HEK293 (cell line): ENCODE results near the gene ZNF865.
A peak's percentile ranks its signal among the peaks of the same experiment; 100 is the strongest.

Experiments used
- HOXC10 ChIP-seq: sonication (generic); formaldehyde crosslinking; IDR thresholded peaks from 2 replicates; pipeline ENCODE4 v1.8.1; 2023; ENCODE audit warnings: mild to moderate bottlenecking, missing genetic modification reagents
- MYNN ChIP-seq: fragments of 450-650 bp; formaldehyde crosslinking; IDR thresholded peaks from 2 replicates; pipeline ENCODE4 v1.5.1; 2016; ENCODE audit warnings: missing biosample characterization, missing genetic modification characterization, borderline replicate concordance
- MZF1 ChIP-seq: fragments of 450-650 bp; formaldehyde crosslinking; IDR thresholded peaks from 2 replicates; pipeline ENCODE4 v1.5.1; 2017; ENCODE audit warnings: missing biosample characterization, missing genetic modification characterization, borderline replicate concordance
- ZFHX2 ChIP-seq: fragments of 450-650 bp; formaldehyde crosslinking; conservative IDR thresholded peaks from 2 replicates; pipeline ENCODE4 v1.5.1; 2016; ENCODE audit warnings: missing biosample characterization, missing genetic modification characterization
- ZFP69B ChIP-seq: fragments of 450-650 bp; formaldehyde crosslinking; IDR thresholded peaks from 2 replicates; pipeline ENCODE4 v1.5.1; 2016; ENCODE audit warnings: missing biosample characterization, missing genetic modification characterization
- ZNF16 ChIP-seq: fragments of 450-650 bp; formaldehyde crosslinking; IDR thresholded peaks from 2 replicates; pipeline ENCODE4 v1.5.1; 2016; ENCODE audit warnings: low read depth, missing biosample characterization, missing genetic modification characterization
- ZNF248 ChIP-seq: fragments of 450-650 bp; formaldehyde crosslinking; IDR thresholded peaks from 2 replicates; pipeline ENCODE4 v1.5.1; 2017; ENCODE audit warnings: missing biosample characterization, missing genetic modification characterization
- ZNF350 ChIP-seq: fragments of 450-650 bp; formaldehyde crosslinking; IDR thresholded peaks from 2 replicates; pipeline ENCODE4 v1.5.0; 2017; ENCODE audit warnings: missing biosample characterization, mild to moderate bottlenecking, missing genetic modification characterization
- ZNF404 ChIP-seq: fragments of 450-650 bp; formaldehyde crosslinking; IDR thresholded peaks from 2 replicates; pipeline ENCODE4 v1.5.1; 2017; ENCODE audit warnings: missing biosample characterization, missing genetic modification characterization
- ZNF501 ChIP-seq: fragments of 450-650 bp; formaldehyde crosslinking; IDR thresholded peaks from 2 replicates; pipeline ENCODE4 v1.5.1; 2016; ENCODE audit warnings: missing biosample characterization, missing genetic modification characterization
- ZNF514 ChIP-seq: fragments of 450-650 bp; formaldehyde crosslinking; IDR thresholded peaks from 2 replicates; pipeline ENCODE4 v1.5.1; 2016; ENCODE audit warnings: missing biosample characterization, missing genetic modification characterization
- ZNF571 ChIP-seq: fragments of 450-650 bp; formaldehyde crosslinking; IDR thresholded peaks from 2 replicates; pipeline ENCODE4 v1.5.0; 2017; ENCODE audit warnings: missing biosample characterization, missing genetic modification characterization
- ZNF610 ChIP-seq: fragments of 450-650 bp; formaldehyde crosslinking; IDR thresholded peaks from 2 replicates; pipeline ENCODE4 v1.5.1; 2016; ENCODE audit warnings: missing biosample characterization, missing genetic modification characterization, borderline replicate concordance
- ZNF629 ChIP-seq: fragments of 450-650 bp; formaldehyde crosslinking; IDR thresholded peaks from 2 replicates; pipeline ENCODE4 v1.5.1; 2017; ENCODE audit warnings: missing biosample characterization, missing genetic modification characterization
- TF ChIP-seq, protein P1 (sequence below): fragments of 450-650 bp; formaldehyde crosslinking; IDR thresholded peaks from 2 replicates; pipeline ENCODE4 v1.5.1; 2016; ENCODE audit warnings: missing biosample characterization, missing genetic modification characterization
- TF ChIP-seq, protein P2 (sequence below): fragments of 450-650 bp; formaldehyde crosslinking; IDR thresholded peaks from 2 replicates; pipeline ENCODE4 v1.5.1; 2016; ENCODE audit warnings: missing biosample characterization, missing genetic modification characterization
- TF ChIP-seq, protein P3 (sequence below): fragments of 450-650 bp; formaldehyde crosslinking; IDR thresholded peaks from 2 replicates; pipeline ENCODE4 v1.5.1; 2016; ENCODE audit warnings: missing biosample characterization, missing genetic modification characterization
- TF ChIP-seq, protein P4 (sequence below): fragments of 450-650 bp; formaldehyde crosslinking; IDR thresholded peaks from 2 replicates; pipeline ENCODE4 v1.5.1; 2016; ENCODE audit warnings: missing biosample characterization, missing genetic modification characterization
- TF ChIP-seq, protein P5 (sequence below): sonication (generic); formaldehyde crosslinking; IDR thresholded peaks from 2 replicates; pipeline ENCODE4 v1.8.1; 2022; ENCODE audit warnings: mild to moderate bottlenecking, moderate library complexity, missing genetic modification reagents
- TF ChIP-seq, protein P6 (sequence below): fragments of 450-650 bp; formaldehyde crosslinking; optimal IDR thresholded peaks from 2 replicates; pipeline ENCODE3; 2016; ENCODE audit warnings: missing biosample characterization, mild to moderate bottlenecking, missing genetic modification characterization
- TF ChIP-seq, protein P7 (sequence below): fragments of 450-650 bp; IDR thresholded peaks from 2 replicates; pipeline ENCODE4 v1.5.1; 2018; ENCODE audit warnings: missing biosample characterization, mild to moderate bottlenecking, missing genetic modification characterization
- TF ChIP-seq, protein P8 (sequence below): fragments of 450-650 bp; formaldehyde crosslinking; IDR thresholded peaks from 2 replicates; pipeline ENCODE4 v1.5.1; 2016; ENCODE audit warnings: missing biosample characterization, missing genetic modification characterization, low read depth
- TF ChIP-seq, protein P9 (sequence below): fragments of 450-650 bp; formaldehyde crosslinking; IDR thresholded peaks from 2 replicates; pipeline ENCODE4 v1.5.1; 2017; ENCODE audit warnings: missing biosample characterization, missing genetic modification characterization

Gene ZNF865

DNA sequence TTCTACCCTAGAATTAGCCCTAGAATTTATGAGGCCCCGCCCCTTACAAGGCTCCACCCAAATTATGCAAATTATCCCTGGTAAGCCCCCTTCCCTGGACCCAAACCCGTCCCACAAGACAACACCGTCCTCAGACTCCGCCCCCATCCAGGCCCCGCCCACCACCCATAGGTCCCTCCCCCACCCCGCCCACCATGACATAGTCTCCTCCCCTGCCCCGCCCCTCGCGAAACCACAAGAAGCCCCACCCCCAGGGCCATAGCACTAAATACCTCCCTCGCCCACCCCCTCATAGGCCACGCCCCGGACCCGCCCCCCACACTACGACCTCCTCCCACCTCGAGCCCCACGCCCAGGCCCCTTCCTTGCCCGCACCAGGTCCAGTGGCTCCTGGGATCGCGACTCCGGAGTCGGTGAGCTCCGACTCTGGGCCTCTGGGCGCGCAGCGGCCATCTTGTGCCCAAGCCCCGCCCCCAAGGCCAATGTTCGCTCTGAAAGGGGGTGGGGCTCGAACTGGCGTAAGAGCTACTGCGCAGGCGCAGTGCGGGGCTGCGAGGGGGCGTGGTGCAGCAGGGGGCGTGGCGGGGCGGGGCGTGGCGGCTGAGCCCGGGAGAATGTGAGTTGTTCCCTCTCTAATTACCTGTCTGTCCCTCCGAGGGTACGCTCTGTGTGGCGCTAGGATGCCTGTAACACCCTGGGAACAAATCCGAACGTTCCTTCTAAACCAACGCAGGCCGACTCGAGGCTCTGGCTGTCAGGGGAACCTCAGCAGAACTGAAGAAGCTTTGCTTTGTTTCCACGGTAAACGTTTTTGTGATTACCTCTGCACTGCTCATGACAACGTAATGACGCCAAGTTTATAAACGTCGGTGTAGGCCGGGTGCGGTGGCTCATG, 18.9 kb downstream of the ZNF865 start, which contains the start of gene ZNF784 (continued):
- TF ChIP-seq, protein P1, sequence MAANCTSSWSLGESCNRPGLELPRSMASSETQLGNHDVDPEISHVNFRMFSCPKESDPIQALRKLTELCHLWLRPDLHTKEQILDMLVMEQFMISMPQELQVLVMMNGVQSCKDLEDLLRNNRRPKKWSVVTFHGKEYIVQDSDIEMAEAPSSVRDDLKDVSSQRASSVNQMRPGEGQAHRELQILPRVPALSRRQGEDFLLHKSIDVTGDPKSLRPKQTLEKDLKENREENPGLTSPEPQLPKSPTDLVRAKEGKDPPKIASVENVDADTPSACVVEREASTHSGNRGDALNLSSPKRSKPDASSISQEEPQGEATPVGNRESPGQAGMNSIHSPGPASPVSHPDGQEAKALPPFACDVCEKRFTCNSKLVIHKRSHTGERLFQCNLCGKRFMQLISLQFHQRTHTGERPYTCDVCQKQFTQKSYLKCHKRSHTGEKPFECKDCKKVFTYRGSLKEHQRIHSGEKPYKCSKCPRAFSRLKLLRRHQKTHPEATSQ (tag by site-specific recombination), result no peak
- TF ChIP-seq, protein P2, sequence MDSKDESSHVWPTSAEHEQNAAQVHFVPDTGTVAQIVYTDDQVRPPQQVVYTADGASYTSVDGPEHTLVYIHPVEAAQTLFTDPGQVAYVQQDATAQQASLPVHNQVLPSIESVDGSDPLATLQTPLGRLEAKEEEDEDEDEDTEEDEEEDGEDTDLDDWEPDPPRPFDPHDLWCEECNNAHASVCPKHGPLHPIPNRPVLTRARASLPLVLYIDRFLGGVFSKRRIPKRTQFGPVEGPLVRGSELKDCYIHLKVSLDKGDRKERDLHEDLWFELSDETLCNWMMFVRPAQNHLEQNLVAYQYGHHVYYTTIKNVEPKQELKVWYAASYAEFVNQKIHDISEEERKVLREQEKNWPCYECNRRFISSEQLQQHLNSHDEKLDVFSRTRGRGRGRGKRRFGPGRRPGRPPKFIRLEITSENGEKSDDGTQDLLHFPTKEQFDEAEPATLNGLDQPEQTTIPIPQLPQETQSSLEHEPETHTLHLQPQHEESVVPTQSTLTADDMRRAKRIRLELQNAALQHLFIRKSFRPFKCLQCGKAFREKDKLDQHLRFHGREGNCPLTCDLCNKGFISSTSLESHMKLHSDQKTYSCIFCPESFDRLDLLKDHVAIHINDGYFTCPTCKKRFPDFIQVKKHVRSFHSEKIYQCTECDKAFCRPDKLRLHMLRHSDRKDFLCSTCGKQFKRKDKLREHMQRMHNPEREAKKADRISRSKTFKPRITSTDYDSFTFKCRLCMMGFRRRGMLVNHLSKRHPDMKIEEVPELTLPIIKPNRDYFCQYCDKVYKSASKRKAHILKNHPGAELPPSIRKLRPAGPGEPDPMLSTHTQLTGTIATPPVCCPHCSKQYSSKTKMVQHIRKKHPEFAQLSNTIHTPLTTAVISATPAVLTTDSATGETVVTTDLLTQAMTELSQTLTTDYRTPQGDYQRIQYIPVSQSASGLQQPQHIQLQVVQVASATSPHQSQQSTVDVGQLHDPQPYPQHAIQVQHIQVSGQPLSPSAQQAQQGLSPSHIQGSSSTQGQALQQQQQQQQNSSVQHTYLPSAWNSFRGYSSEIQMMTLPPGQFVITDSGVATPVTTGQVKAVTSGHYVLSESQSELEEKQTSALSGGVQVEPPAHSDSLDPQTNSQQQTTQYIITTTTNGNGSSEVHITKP (tag by site-specific recombination), result no peak
- TF ChIP-seq, protein P3, sequence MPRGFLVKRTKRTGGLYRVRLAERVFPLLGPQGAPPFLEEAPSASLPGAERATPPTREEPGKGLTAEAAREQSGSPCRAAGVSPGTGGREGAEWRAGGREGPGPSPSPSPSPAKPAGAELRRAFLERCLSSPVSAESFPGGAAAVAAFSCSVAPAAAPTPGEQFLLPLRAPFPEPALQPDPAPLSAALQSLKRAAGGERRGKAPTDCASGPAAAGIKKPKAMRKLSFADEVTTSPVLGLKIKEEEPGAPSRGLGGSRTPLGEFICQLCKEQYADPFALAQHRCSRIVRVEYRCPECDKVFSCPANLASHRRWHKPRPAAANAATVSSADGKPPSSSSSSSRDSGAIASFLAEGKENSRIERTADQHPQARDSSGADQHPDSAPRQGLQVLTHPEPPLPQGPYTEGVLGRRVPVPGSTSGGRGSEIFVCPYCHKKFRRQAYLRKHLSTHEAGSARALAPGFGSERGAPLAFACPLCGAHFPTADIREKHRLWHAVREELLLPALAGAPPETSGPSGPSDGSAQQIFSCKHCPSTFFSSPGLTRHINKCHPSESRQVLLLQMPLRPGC (tag by site-specific recombination), result no peak
- no peak; the same call in none of the 2 replicates for TF ChIP-seq ZFHX2
- TF ChIP-seq MZF1 (tag by site-specific recombination), result no peak
- TF ChIP-seq, protein P4, sequence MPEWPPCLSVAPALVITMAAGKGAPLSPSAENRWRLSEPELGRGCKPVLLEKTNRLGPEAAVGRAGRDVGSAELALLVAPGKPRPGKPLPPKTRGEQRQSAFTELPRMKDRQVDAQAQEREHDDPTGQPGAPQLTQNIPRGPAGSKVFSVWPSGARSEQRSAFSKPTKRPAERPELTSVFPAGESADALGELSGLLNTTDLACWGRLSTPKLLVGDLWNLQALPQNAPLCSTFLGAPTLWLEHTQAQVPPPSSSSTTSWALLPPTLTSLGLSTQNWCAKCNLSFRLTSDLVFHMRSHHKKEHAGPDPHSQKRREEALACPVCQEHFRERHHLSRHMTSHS, result no peak
- no peak for TF ChIP-seq HOXC10 (CRISPR knock-in tag)
- TF ChIP-seq ZNF248 (tag by site-specific recombination), result no peak
- TF ChIP-seq, protein P5, sequence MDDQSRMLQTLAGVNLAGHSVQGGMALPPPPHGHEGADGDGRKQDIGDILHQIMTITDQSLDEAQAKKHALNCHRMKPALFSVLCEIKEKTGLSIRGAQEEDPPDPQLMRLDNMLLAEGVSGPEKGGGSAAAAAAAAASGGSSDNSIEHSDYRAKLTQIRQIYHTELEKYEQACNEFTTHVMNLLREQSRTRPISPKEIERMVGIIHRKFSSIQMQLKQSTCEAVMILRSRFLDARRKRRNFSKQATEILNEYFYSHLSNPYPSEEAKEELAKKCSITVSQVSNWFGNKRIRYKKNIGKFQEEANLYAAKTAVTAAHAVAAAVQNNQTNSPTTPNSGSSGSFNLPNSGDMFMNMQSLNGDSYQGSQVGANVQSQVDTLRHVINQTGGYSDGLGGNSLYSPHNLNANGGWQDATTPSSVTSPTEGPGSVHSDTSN (CRISPR knock-in tag), result peak; percentile 79
- no peak for TF ChIP-seq ZNF404 (tag by site-specific recombination)
- TF ChIP-seq ZNF571, result no peak
- TF ChIP-seq ZNF629, result peak; percentile 75
- no peak for TF ChIP-seq ZNF16 (tag by site-specific recombination)
- no peak for TF ChIP-seq ZNF350 (tag by site-specific recombination)
- TF ChIP-seq ZNF501, result 0 out of 2 replicates have a peak, but pooled peaks have one; percentile 40
- no peak for TF ChIP-seq ZNF514 (tag by site-specific recombination)
- 0 out of 2 replicates have a peak, but pooled peaks have one; percentile 15 for TF ChIP-seq ZFP69B (tag by site-specific recombination)
- TF ChIP-seq, protein P6, sequence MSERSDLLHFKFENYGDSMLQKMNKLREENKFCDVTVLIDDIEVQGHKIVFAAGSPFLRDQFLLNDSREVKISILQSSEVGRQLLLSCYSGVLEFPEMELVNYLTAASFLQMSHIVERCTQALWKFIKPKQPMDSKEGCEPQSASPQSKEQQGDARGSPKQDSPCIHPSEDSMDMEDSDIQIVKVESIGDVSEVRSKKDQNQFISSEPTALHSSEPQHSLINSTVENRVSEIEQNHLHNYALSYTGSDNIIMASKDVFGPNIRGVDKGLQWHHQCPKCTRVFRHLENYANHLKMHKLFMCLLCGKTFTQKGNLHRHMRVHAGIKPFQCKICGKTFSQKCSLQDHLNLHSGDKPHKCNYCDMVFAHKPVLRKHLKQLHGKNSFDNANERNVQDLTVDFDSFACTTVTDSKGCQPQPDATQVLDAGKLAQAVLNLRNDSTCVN (tag by site-specific recombination), result peak; percentile 15
- no peak for TF ChIP-seq MYNN
- TF ChIP-seq, protein P7, sequence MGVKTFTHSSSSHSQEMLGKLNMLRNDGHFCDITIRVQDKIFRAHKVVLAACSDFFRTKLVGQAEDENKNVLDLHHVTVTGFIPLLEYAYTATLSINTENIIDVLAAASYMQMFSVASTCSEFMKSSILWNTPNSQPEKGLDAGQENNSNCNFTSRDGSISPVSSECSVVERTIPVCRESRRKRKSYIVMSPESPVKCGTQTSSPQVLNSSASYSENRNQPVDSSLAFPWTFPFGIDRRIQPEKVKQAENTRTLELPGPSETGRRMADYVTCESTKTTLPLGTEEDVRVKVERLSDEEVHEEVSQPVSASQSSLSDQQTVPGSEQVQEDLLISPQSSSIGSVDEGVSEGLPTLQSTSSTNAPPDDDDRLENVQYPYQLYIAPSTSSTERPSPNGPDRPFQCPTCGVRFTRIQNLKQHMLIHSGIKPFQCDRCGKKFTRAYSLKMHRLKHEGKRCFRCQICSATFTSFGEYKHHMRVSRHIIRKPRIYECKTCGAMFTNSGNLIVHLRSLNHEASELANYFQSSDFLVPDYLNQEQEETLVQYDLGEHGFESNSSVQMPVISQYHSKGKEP, result no peak
- TF ChIP-seq, protein P8, sequence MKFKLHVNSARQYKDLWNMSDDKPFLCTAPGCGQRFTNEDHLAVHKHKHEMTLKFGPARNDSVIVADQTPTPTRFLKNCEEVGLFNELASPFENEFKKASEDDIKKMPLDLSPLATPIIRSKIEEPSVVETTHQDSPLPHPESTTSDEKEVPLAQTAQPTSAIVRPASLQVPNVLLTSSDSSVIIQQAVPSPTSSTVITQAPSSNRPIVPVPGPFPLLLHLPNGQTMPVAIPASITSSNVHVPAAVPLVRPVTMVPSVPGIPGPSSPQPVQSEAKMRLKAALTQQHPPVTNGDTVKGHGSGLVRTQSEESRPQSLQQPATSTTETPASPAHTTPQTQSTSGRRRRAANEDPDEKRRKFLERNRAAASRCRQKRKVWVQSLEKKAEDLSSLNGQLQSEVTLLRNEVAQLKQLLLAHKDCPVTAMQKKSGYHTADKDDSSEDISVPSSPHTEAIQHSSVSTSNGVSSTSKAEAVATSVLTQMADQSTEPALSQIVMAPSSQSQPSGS (tag by site-specific recombination), result no peak
- no peak for TF ChIP-seq ZNF610 (tag by site-specific recombination)
- TF ChIP-seq, protein P9, sequence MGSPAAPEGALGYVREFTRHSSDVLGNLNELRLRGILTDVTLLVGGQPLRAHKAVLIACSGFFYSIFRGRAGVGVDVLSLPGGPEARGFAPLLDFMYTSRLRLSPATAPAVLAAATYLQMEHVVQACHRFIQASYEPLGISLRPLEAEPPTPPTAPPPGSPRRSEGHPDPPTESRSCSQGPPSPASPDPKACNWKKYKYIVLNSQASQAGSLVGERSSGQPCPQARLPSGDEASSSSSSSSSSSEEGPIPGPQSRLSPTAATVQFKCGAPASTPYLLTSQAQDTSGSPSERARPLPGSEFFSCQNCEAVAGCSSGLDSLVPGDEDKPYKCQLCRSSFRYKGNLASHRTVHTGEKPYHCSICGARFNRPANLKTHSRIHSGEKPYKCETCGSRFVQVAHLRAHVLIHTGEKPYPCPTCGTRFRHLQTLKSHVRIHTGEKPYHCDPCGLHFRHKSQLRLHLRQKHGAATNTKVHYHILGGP, result no peak
